SK-N-MC (cell line): ENCODE results near the gene CCDC158.

Experiments used
- EZH2 ChIP-seq: fragments of 200-600 bp; sonication (generic); IDR thresholded peaks from one replicate; pipeline ENCODE4 v1.6.1; 2017; ENCODE audit warnings: antibody characterized with exemption
- POLR2AphosphoS5 ChIP-seq: IDR thresholded peaks from 2 replicates; pipeline ENCODE4 v1.6.1; 2012; ENCODE audit warnings: mild to moderate bottlenecking, low read depth, low read length, borderline replicate concordance

GRCh38 chr4:76300012-76300411, 120.9 kb downstream of the CCDC158 start:
- TF ChIP-seq POLR2AphosphoS5 (no peak), EZH2 (no peak)
